Right lung (tissue), 5 donors: ENCODE measurements around the gene ARAP1. TPM values are rescaled to one million over a fixed set of nuclear protein-coding genes. Genes with fewer than 3 reads are reported as not detected.

Experiments used
- DNase-seq, 2 donors: peaks; one replicate each; pipeline ENCODE4 v3.0.0-alpha.2; 2013
- polyA plus RNA-seq, 5 donors: library from polyadenylated mRNA; unstranded; fragments of 120-200 nt; gene quantifications; one replicate each; pipeline versions ENCODE4 v1.2.1 to v1.2.3, GENCODE V29; 2013; ENCODE audit warnings: inconsistent platforms in 1 of 5, low replicate concordance in 1 of 5; ENCODE audit not compliant: insufficient read length in 5 of 5, insufficient read depth in 1 of 5

The ARAP1 gene
- polyA plus RNA-seq, 5 donors = 66.9 to 107 (median 89.0) TPM

- no peak for DNase-seq
These were observed 14.1 kb upstream of the ARAP1 start for GRCh38 chr11:72766152-72766902.

- DNase-seq = no peak
These were observed 12.3 kb upstream of the ARAP1 start for GRCh38 chr11:72764503-72764902.

DNA sequence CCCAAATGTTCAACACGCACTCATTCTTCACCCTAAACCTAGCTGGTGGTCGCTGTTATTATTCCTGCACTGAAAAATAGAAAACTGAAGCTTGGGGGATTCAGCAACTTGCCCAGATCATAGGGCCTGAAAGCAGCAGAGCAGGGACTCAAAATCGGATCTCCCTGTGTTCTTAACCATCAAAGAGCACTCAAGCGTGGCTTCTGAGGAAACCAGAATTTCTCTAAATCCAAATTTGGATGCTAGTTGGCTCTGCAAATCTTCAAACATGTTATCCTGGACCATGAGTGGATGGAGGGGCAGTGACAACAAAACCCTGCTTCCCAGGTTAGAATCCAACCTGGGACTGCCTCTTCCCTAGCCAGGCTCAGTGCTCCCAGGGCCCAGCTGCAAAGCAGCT is 11.6 kb upstream of the ARAP1 start:
- no peak for DNase-seq

DNA sequence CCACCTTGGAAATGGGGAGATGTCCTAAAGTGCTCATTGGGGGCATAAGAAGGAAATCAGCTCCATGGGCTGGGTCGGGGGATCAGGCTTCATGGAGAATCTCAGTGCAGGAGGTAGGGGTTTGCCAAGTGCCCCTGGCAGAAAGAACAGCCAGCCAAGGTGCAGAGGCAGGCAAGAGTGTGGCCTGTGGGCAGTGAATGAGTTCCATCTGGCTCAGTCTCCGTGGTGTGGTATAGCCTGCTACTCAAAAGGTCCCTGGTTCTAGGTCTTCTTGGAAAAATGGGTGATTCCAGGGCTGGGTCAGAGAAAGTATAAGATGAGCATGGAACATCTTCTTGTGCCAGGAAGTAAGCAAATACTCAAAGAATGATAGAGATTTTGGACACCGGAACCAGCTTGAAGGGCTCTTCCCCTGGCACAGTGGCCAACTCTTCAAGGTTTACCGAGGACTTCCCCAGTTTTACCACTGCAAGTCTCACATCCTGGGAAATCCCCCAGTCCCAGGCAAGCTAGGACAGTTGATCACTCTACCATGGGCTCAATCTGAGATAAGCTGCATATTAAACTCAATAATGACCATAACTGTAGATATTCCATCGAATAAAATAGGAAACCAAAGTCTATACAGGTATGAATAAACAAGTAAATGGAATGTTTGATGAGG is 10.6 kb upstream of the ARAP1 start:
- no peak for DNase-seq

DNA sequence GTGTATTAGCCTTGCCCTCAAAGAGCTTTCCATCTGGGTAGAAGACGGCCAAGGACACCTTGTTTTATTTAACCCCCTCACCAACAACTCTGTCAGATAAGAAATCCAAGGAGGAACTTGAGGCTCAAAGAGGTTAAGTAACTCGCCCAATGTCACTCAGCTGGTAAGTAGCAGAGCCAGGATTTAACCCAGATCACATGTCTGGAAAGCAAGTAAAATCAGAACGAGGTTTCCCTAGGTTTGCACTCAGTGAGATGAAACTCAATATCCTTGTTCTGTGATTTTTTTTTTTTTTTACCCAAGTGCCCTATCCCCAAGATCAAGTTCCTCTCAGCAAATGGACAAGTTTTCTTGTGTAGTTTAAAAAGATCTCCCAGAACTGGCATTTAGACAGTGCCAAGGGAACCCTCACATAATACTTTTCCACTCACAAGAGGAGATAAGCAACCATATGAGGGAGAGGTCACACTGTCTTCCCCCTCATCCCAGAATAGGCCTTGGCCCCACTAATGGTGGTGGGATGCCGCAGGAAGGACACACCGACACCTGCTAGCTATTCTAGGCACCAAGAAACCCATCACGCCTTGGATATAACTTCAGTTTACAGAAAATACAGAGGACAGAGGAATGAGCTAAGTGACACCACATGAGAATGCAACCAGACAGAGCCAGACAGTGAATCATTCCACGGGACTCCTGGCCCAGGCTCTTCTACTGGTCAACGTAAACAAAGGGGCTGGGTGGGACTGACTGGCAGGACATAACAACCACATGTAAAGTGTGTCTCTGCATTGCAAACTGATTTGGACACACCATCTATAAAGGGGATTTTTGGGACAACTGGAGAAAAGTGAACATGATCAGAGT is 8.6 kb upstream of the ARAP1 start:
- DNase-seq = no peak

- no peak for DNase-seq
These were observed 7.3 kb upstream of the ARAP1 start for GRCh38 chr11:72759468-72759985.

- peak; percentile 80 to 85 for DNase-seq
These were observed 6.6 kb upstream of the ARAP1 start for GRCh38 chr11:72758690-72759389.

DNA sequence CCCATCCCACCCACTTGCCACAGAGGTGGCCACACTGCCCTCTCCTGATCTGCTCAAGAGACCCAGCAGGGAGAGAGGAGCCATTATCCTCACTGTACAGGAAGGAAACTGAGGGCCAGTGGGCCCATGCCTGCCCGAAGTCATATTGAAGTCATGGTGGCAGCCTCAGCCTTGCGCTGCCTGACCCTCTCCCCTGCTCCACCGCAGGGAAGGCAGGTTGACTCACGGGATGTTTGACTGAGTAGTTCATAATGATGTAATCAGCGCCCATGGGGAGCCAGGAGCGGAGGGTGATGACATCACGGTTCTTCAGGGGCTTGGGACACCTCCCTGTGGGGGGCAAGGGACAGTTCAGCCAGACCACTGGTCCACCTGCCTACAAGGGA is 6.1 kb upstream of the ARAP1 start:
- no peak for DNase-seq

GRCh38 chr11:72755713-72756285 is 3.6 kb upstream of the ARAP1 start:
- no peak for DNase-seq

- no peak for DNase-seq
These were observed 2.4 kb upstream of the ARAP1 start for GRCh38 chr11:72754544-72755155.

DNA sequence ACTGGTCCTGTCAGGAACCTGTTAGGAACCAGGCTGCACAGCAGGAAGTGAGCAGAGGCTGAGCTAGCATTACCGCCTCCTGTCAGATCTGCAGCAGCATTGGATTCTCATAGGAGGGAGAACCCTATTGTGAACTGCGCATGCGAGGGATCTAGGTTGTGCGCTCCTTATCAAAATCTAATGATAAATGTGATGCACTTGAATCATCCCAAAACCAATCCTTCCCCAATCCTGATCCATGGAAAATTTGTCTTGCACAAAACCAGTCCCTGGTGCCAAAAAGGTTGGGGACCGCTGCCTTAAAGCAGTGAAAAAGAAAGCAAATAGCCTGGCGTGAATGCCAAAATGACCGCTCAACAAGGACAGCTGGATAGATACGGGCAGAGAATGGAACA is 1.9 kb upstream of the ARAP1 start:
- DNase-seq = no peak

DNA sequence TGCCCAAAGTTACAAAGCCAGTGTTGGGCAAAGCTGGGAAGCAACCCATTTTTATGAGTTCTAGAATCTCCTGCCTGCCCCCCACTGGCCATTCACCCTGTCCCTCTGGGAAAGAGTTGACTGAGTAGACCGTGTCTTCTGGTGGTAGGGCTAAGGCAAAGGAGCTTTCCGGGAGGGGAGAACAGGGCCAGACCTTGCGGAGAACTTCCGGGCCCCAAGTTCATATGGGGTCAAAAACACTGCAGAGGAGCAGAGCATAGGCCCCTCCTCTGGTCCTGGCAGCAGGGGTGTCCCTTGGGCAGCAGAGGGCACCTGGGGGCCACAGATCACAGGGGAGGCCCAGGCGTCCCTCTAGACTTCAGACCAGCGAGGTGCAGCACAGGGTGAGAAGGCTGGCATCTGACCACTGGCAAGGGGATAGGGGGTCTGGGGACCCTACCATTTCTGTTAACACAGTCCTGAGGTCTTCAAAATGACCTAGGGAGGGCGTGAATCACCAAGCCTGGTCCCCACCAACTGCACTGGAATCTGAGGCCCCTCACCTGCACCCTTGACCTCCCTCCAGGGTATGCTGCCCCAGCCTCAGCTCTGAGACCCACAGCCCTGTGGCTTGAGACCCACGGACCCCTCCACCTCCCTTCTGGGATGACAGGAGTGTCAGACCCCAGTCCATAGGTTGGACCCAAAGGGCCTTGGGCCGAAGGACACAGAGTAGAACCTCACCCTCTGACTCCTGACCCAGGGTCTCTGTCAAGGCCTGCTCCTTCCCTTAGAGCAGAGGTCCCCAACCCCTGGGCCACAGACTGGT is 1.3 kb upstream of the ARAP1 start:
- no peak for DNase-seq

DNA sequence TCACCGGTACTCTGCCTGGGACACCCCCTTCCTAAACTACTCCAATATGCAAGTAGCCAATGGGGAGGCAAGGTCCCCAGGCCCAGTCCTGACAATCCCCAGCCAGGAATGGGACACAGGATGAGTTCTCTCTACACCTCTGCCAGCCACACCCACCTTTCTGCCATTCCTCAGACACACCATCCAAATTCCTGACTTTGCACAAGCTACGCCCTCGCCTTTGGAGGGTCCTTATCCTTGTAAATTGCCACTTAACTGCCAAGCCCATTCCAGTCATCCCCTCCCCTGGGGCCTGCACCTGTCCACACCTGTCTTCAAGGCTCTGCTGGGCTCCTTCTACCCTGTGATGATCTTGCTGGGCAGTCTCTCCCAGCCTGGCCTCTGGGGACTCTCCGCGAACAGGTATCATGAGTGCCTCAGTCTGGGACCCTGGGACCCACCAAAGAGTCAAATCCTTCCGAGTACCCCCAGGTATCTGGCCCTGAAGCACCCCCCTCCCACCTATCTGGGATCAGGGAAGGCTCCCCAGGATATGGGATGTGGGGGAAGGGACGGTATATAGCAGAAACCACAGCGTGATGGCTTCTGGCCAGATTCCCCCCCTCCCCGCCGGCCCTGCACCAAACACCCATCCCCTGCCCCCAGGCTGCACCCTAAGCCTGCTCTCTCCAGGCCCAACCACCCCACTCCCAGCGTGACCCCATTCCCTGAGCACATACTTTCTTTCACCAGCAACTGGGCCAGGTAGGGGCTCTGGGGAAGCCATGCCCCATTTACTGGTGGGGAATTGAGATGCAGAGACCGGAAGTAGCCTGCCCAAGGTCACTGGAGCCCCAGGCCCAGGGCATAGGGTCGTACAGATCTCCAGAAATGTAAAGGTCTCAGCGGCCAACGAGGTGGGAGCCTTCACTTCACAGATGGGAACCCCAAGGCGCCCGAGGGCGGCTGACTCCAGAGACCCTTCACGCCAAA is 806 bp downstream of the ARAP1 start:
- DNase-seq = no peak

GRCh38 chr11:72750556-72751115 is 1.6 kb downstream of the ARAP1 start:
- no peak for DNase-seq

- DNase-seq = no peak
These were observed 2.1 kb downstream of the ARAP1 start for GRCh38 chr11:72750086-72750485.

DNA sequence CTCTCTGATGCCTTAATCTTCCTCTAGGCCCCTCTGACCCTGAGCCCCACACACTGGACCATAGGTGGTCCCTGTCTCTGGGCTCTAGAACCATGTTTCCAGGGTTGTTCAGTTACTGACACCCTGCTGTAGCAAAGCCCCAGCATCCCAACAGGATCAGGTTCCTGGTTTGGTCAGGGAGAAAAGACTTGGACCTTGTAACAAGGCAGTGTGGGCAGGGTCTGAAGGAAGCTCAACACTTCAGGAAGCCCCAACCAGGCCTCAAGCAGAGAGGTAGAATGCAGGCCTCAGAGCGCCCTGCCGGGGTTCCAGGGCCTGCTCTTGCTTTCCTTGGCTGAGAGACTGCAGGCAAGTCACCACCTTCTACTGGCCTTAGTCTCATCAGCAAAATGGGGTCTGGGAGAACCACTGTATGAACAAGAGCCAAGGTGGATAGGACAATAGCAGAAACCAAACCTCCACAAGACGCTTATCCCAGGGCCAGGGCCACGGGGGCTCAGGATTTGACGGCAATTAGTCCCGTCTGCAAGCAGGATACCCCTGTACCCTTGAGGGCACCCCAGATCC is 4.8 kb downstream of the ARAP1 start:
- DNase-seq = no peak

GRCh38 chr11:72746821-72747220 is 5.4 kb downstream of the ARAP1 start:
- DNase-seq = no peak

DNA sequence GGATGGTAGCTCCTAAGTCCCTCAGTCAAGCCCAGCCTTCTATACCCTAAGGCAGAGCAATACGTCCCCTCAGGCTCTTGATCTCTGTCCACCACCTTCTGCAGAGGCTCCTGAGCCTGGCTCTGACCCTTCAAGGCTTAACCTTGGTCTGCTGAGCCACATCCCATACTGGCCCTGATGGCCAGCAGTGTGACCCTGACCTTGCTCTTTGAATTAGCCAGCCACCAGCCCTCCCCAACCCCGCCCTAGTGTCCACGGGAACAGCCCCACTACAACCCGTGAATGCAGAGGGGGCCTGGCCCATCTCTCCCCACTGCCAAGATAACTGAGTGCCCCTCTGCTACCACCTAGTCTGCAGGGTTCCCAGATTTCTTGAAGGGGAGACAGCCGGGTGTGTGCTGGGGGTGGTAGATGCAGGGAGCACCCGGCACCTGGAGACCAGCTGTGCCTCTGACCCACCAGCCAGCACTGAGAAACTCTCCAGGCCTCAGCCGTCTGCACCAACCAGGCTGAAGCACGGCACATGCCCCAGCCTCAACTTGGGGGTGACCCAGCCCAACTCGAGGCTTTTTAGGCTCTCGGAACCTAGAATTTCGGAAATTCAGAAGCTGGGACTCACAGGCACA is 6.2 kb downstream of the ARAP1 start:
- no peak for DNase-seq
